Epithelial cell of proximal tubule (primary cell): ENCODE results near the gene POU2AF2. TPM values are rescaled to one million over a fixed set of nuclear protein-coding genes. Genes with fewer than 3 reads are reported as not detected.
"Not testable (repeated sequence)": the region's sequence is repeated elsewhere in the genome, so short reads cannot be mapped to it uniquely, and the experiment has no call there.

Source experiments
- DNase-seq: peaks from one replicate; pipeline ENCODE4 v3.0.0-alpha.2; 2011; ENCODE audit warnings: low read depth
- H3K4me3 ChIP-seq: 2 replicates; pipeline ENCODE4 v1.5.1; 2011; ENCODE audit warnings: low read depth, mild to moderate bottlenecking, low read length
- total RNA-seq: library from RNA; depleted of rRNA; stranded (reverse); fragments of >200 nt; gene quantifications from 2 replicates; pipeline ENCODE4 v1.2.3, GENCODE V29; 2015
- TF ChIP-seq, protein P1 (sequence below): conservative IDR thresholded peaks from 2 replicates; pipeline ENCODE4 v1.5.1; 2012; ENCODE audit warnings: low read depth, mild to moderate bottlenecking, low read length

POU2AF2 gene
- total RNA-seq, 1 donor from 2014 or later: not detected

DNA sequence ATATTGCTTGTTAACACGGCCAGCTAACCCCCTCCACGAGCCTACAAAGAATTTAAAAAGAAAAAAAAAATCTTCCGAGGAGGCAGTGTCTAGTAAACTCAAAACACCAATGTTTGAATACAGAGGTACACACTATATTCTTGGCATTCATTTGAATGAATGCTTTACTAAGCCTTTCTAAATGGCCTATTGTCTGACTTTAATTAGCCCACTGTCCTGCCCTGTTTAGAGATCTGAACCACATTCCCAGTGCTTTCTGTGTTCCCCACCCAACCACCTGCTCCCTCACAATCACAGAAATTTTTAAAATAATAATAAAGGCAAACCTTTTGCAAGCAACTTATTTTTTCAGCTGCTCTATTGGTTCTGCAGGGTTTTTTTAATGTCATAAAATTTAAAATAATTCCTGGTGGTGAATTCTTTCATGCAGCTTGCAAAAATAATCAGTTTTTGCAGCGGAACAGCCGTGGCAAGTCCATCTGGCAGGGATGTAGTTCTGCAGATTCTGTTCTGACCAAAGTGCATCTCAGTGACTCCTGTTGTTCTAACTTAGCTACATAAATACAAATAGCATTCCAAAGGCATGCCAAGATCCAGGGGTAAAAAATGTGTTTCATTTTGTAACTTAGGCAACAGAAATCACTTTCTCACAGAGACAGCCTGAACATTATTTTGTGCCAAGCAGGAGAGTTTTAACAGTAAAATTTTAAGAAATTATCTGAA is 23.8 kb downstream of the POU2AF2 start:
- DNase-seq: no peak
- TF ChIP-seq, protein P1, sequence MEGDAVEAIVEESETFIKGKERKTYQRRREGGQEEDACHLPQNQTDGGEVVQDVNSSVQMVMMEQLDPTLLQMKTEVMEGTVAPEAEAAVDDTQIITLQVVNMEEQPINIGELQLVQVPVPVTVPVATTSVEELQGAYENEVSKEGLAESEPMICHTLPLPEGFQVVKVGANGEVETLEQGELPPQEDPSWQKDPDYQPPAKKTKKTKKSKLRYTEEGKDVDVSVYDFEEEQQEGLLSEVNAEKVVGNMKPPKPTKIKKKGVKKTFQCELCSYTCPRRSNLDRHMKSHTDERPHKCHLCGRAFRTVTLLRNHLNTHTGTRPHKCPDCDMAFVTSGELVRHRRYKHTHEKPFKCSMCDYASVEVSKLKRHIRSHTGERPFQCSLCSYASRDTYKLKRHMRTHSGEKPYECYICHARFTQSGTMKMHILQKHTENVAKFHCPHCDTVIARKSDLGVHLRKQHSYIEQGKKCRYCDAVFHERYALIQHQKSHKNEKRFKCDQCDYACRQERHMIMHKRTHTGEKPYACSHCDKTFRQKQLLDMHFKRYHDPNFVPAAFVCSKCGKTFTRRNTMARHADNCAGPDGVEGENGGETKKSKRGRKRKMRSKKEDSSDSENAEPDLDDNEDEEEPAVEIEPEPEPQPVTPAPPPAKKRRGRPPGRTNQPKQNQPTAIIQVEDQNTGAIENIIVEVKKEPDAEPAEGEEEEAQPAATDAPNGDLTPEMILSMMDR: no peak

DNA sequence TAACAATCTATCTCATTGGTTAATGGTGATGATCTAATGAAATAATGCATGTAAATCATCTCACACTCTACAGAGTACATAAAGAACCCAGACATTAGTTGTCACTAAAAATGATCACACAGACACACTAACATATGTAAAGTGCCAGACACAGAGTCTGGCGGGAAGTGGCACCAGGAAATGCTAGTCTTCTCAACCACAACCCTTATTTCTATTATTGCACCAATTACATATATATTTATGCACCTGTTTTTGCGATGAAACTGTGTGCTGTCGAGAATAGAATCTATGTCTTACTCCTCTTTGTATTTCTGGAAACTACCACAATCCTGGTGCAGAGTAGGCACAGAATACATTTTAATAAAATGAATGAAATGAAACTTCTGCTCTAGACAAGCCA is 26.9 kb downstream of the POU2AF2 start:
- TF ChIP-seq, protein P1: no peak
- H3K4me3 ChIP-seq: no peak overlapping the region
- DNase-seq: no peak

More for the DNA sequence above, 23.8 kb downstream of the POU2AF2 start:
- no peak overlapping the region for H3K4me3 ChIP-seq

DNA sequence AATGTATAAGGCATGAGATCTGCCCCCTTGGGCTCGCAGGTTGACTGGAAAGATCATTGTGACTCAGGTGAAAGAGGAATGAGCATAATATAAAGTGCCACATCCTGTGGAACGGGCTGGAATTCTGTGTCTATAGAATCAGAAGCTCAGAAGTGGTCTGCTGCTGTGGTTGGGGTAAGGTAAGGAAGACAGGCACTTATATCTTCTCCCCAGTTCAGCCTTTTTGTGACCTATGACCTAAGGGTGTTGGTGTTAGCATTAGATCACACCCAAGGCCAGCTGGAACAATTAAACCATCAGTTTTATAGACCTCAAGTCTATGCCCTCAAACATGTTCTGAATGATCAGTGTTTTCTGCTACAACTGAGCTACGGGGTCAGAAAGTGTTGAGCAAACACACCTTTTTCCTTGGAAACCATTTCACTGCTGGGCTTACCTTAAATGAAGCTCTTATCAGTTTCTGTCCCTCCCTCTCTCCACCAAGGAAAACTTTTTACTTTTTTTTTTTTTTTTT is 37.1 kb downstream of the POU2AF2 start:
- DNase-seq: no peak
- no peak overlapping the region for H3K4me3 ChIP-seq
- TF ChIP-seq, protein P1: no peak

DNA sequence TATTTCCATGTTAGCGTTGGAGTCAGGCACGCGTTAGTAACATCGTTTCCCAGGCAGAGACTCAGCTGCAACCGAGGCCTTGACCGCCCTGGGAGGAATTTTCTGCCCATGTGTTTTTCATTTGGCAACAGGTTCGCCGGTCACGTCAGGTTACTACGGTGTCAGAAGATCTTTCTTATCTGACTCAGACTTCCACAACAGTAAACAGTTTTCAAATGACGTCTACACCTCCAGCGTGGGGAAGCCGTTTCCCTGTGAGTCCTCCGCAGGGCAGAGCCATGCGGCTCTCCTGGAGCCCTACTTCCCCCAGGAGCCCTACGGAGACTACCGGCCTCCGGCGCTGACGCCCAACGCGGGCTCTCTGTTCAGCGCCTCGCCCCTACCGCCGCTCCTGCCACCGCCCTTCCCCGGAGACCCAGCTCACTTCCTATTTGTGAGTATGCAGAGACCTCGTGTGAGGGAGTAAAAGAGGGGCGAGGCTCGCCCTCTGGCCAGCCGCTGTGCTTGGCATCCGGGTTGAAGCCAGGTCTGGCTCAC is 38.5 kb downstream of the POU2AF2 start:
- TF ChIP-seq, protein P1: no peak
- H3K4me3 ChIP-seq: no peak overlapping the region
- no peak for DNase-seq

DNA sequence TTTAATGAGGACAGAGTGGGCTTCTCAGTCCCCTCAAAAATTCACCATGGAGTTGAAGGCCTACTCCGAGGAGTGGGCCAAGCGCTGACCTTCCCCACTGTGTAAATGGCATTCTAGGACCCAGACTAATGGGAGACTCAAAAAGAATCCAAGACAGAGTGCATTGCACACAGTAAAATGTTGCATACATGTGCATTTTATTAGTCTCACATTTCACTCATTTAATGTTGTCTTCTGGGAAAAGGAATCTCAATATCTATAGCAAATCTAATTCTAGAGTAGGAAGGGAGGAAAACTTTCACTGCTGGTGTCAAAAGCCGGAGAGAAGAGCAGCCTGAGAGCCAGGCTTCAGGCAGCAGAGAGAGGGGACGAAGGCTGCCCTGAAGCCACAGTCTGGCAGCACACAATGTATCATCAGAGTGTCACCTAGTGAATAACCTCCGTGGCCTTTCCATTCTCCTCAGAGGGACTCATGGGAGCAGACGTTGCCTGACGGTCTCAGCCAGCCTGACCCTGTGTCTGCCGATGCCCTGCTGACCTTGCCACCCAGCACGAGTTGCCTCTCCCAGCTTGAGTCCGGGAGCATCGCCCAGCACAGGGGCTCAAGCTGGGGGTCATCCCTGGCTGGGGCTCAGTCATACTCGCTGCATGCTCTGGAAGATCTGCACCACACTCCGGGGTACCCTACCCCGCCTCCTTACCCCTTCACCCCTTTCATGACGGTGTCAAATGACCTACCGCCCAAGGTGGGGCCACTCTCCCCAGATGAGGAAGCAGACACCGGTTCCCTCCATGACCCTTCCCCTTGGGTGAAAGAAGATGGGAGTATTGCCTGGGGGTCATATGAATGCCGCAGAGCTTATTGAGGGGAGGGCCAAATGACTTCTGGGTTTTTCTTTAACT is 39.9 kb downstream of the POU2AF2 start:
- TF ChIP-seq, protein P1: no peak
- no peak for DNase-seq
- H3K4me3 ChIP-seq: no peak overlapping the region

DNA sequence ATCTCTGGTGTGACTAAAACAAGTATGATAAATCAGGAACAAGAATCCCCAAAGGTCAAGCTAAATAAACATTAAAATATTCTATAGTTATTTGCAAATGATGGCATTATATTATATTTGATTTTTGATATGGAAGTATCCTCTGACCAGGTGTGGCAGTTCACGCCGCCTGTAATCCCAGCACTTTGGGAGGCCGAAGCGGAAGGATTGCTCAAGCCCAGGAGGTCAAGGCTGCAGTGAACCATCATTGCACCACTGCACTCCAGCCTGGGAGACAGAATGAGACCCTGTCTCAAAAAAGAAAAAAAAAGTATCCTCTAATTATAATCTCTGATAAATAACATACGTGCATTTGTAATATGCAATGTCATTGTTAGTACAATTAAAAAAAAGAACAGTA is 46.2 kb downstream of the POU2AF2 start:
- no peak for DNase-seq
- no peak overlapping the region for H3K4me3 ChIP-seq

DNA sequence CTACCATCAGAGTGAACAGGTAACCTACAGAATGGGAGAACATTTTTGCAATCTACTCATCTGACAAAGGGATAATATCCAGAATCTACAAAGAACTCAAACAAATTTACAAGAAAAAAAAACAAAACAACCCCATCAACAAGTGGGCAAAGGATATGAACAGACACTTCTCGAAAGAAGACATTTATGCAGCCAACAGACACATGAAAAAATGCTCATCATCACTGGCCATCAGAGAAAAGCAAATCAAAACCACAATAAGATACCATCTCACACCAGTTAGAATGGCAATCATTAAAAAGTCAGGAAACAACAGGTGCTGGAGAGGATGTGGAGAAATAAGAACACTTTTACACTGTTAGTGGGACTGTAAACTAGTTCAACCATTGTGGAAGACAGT is 46.9 kb downstream of the POU2AF2 start:
- not testable (repeated sequence) for DNase-seq, H3K4me3 ChIP-seq

More for the DNA sequence above, 46.2 kb downstream of the POU2AF2 start:
- TF ChIP-seq, protein P1: no peak
